Uterus (tissue), 4 donors: ENCODE results near the gene KRT78. TPM values are rescaled to one million over a fixed set of nuclear protein-coding genes. Genes with fewer than 3 reads are reported as not detected.

ENCODE experiments used
- DNase-seq, 2 donors: peaks; one replicate each; pipeline ENCODE4 v3.0.0-alpha.2; 2019 to 2020
- H3K27ac ChIP-seq, 2 donors: fragments of 200-600 bp; sonication (generic); 1 replicate in 1 of 2; 2 replicates in 1 of 2; pipeline ENCODE4 v1.5.1; 2016 to 2018
- H3K27me3 ChIP-seq, 2 donors: fragments of 200-600 bp; sonication (generic); one replicate each; pipeline ENCODE4 v1.5.1; 2018 to 2019; ENCODE audit warnings: control low read depth in 1 of 2
- H3K36me3 ChIP-seq, 2 donors: fragments of 200-600 bp; sonication (generic); one replicate each; pipeline ENCODE4 v1.5.1; 2019; ENCODE audit warnings: control low read depth in 1 of 2
- H3K4me1 ChIP-seq, 2 donors: fragments of 200-600 bp; sonication (generic); one replicate each; pipeline ENCODE4 v1.5.1; 2018 to 2019; ENCODE audit warnings: control low read depth in 1 of 2
- H3K4me3 ChIP-seq, 2 donors: fragments of 200-600 bp; sonication (generic); 1 replicate in 1 of 2; 2 replicates in 1 of 2; pipeline ENCODE4 v1.5.1; 2018 to 2019; ENCODE audit warnings: mild to moderate bottlenecking in 1 of 2
- H3K9me3 ChIP-seq, 2 donors: fragments of 200-600 bp; sonication (generic); one replicate each; pipeline ENCODE4 v1.5.1; 2019; ENCODE audit warnings: control low read depth in 1 of 2
- POLR2A ChIP-seq, 2 donors: fragments of 450-650 bp; IDR thresholded peaks; one replicate each; pipeline ENCODE4 v1.6.1; 2016; ENCODE audit warnings: antibody characterized with exemption in 2 of 2, mild to moderate bottlenecking in 1 of 2, moderate library complexity in 1 of 2
- intact Hi-C: fragments of 100-400 bp; cut with DNase I; formaldehyde crosslinking; loops from one replicate; pipeline ENCODE4 v1.15.1; 2023; ENCODE audit warnings: low total_unique reads
- total RNA-seq, 4 donors: library from RNA; depleted of rRNA in 3 of 4; stranded (reverse); fragments of >200 nt in 3 of 4; gene quantifications; one replicate each; pipeline versions ENCODE4 v1.1.0 to v1.2.4, GENCODE V29; 2014 to 2023
- TF ChIP-seq, protein P1 (sequence below), 4 experiments: fragments of 200-600 bp in 2 of 4; fragments of 450-650 bp in 2 of 4; sonication (generic) in 2 of 4; IDR thresholded peaks; one replicate each; pipeline ENCODE4 v1.5.1; 2016 to 2019; ENCODE audit warnings: antibody characterized with exemption in 4 of 4, mild to moderate bottlenecking in 2 of 4, moderate library complexity in 1 of 4
- donor health status: DM: yes; HTN: yes; CAD: no.

Gene KRT78
- total RNA-seq, 4 donors from 2014 or later = not detected

DNA sequence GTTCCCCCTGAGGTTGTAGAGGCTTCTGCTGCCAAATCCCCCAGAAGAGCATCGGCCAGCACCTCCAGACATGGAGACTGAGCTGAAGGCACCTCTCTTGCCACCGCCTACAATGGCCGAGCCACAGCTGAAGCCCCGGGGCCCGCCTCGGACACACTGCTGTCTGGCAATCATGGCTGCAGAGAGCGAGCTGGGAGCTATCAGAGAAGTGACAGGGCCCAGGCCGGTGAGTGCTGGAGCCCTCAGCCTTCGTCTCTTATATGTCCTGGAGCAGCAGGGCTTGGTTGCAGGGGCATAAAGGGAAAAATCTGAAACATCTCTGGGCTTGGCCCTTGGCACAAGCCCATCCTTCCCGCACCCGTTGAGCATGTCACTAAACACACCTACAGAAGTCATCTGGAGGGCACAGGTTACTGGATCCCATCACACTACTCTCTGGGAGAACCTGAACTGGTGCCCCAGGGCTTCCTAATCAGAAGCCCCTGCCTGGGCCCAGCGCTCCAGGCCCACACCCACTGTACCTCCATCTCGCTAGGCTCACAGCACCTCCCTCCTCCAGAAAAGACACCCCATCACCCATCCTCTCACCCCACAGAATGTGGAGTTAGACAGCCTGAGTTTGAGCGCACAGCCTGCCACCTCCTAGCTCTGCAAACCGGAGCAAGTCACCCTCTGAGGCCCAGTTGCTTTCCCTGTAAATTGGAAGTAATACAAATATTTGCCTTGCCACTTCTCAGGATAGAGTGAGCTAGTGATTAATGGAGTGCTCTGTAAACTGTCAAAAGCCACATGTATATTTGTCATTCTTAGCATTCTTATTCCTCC lies 34.7 kb downstream of the KRT78 start, which contains the start of gene KRT4:
TSS of gene KRT4 (minus strand) at position 232 of the 825 bp plus-strand sequence. CDS start at position 174, 58 bp downstream.
- intact Hi-C loops = no loop called here
- Histone ChIP-seq H3K36me3 (no peaks in the 10 kb centered on the region), H3K9me3 (no peaks in the 10 kb centered on the region)

DNA sequence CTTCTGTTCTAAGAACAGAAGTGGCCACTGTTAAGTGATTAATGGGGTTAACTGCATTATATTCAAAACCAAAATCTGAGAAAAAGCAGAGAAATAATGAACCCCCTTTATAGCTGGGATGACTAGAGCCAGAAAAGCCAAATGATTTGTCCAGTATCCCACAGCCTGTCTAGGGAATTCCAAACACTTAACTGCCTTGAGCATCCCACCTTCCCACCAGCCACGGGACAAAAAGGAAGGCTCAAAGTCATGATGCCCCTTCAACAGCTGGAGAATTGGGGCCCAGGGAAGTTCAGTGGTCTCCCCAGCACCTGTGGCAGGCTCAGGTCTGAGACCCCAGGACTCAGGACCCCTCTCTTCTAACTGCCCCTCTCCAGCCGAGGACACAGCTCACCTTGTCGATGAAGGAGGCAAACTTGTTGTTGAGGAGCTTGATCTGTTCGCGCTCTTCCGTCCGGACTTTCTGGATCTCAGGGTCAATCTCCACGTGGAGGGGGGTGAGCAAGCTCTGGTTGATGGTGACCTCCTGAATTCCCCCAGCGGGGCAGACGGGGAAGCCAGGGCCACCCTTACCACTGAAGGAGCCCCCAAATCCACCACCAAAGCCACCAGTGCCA lies 35.5 kb downstream of the KRT78 start:
- Histone ChIP-seq H3K4me3 (no peak overlapping the region), H3K27ac (no peak overlapping the region), H3K9me3 (no peaks in the 10 kb centered on the region), H3K36me3 (no peaks in the 10 kb centered on the region), H3K4me1 (no peaks in the 10 kb centered on the region), H3K27me3 (no peaks in the 10 kb centered on the region)
- intact Hi-C loops = no loop called here
- no peak for DNase-seq
- TF ChIP-seq, protein P1, sequence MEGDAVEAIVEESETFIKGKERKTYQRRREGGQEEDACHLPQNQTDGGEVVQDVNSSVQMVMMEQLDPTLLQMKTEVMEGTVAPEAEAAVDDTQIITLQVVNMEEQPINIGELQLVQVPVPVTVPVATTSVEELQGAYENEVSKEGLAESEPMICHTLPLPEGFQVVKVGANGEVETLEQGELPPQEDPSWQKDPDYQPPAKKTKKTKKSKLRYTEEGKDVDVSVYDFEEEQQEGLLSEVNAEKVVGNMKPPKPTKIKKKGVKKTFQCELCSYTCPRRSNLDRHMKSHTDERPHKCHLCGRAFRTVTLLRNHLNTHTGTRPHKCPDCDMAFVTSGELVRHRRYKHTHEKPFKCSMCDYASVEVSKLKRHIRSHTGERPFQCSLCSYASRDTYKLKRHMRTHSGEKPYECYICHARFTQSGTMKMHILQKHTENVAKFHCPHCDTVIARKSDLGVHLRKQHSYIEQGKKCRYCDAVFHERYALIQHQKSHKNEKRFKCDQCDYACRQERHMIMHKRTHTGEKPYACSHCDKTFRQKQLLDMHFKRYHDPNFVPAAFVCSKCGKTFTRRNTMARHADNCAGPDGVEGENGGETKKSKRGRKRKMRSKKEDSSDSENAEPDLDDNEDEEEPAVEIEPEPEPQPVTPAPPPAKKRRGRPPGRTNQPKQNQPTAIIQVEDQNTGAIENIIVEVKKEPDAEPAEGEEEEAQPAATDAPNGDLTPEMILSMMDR (IDR thresholded peaks at IDR 0.05) = no peak

More for the DNA sequence above, 34.7 kb downstream of the KRT78 start, which contains the start of gene KRT4:
- TF ChIP-seq, protein P1 (IDR thresholded peaks at IDR 0.05) = no peak
- no peak for TF ChIP-seq POLR2A (IDR thresholded peaks at IDR 0.05)
- Histone ChIP-seq H3K4me3 (no peak within 1 kb of the TSS), H3K27me3 (no peaks in the 10 kb centered on the region), H3K4me1 (no peaks in the 10 kb centered on the region), H3K27ac (no peak within 1 kb of the TSS)
- DNase-seq = no peak

DNA sequence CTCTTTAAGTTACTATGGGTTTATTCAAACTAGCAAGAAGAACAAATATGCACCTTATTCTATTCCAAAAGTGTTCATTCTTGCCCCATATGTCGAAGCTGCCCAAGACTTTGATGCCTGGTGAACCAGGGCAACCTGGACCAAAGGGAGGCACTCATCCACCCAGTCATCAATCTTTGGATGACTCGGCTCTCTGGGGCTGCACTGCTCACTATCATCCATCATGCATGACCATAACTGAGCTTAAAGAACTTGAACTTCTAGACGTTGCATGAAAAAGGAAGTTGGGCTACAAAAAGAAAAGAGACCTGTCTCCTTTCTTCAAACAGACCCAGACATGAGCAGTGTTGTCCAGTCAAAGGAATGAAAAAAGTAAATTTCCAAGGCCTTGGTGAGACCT lies 36.0 kb downstream of the KRT78 start:
- Histone ChIP-seq H3K4me1 (no peaks in the 10 kb centered on the region), H3K36me3 (no peaks in the 10 kb centered on the region), H3K4me3 (no peak overlapping the region), H3K9me3 (no peaks in the 10 kb centered on the region), H3K27ac (no peak overlapping the region), H3K27me3 (no peaks in the 10 kb centered on the region)
- DNase-seq = no peak
- intact Hi-C loops = no loop called here
- TF ChIP-seq POLR2A (IDR thresholded peaks at IDR 0.05) = no peak
- TF ChIP-seq, protein P1 (IDR thresholded peaks at IDR 0.05) = no peak

- H3K9me3 ChIP-seq = no peaks in the 10 kb centered on the region
- H3K4me1 ChIP-seq = no peaks in the 10 kb centered on the region
- no peak for DNase-seq
- intact Hi-C loops = no loop called here
- no peak overlapping the region for H3K27ac ChIP-seq
- no peaks in the 10 kb centered on the region for H3K27me3 ChIP-seq
- no peak for TF ChIP-seq POLR2A (IDR thresholded peaks at IDR 0.05)
- TF ChIP-seq, protein P1 (IDR thresholded peaks at IDR 0.05) = no peak
- H3K4me3 ChIP-seq = no peak overlapping the region
- no peaks in the 10 kb centered on the region for H3K36me3 ChIP-seq
These were observed 36.8 kb downstream of the KRT78 start for GRCh38 chr12:52812073-52812400.
